Natural killer cell (primary cell): ENCODE data around the gene SLC43A3. TPM values are rescaled to one million over a fixed set of nuclear protein-coding genes. Genes with fewer than 3 reads are reported as not detected.

Experiments used
- ATAC-seq, 3 donors: fragments of 150-1000 bp in 2 of 3; fragments of 200-7000 bp in 1 of 3; cut with Tn5 transposase; 1 replicate in 1 of 3; 2 replicates in 2 of 3; pipeline ENCODE4 v1.10.0; 2021; ENCODE audit warnings: mild to moderate bottlenecking in 2 of 3, moderate library complexity in 2 of 3
- DNase-seq, 2 donors: peaks; one replicate each; pipeline versions ENCODE4 v3.0.0 to v3.0.0-alpha.2; 2013 to 2021; ENCODE audit warnings: mixed read lengths in 1 of 2
- H3K27ac ChIP-seq: one replicate; pipeline ENCODE4 v1.5.1; 2013; ENCODE audit warnings: mild to moderate bottlenecking, low read length
- H3K27me3 ChIP-seq: one replicate; pipeline ENCODE4 v1.6.1; 2013; ENCODE audit warnings: low read length; ENCODE audit not compliant: control insufficient read depth, insufficient read depth
- H3K36me3 ChIP-seq: one replicate; pipeline ENCODE4 v1.6.1; 2013; ENCODE audit warnings: low read length; ENCODE audit not compliant: control insufficient read depth, insufficient read depth
- H3K4me1 ChIP-seq: one replicate; pipeline ENCODE4 v1.6.1; 2013; ENCODE audit warnings: low read length; ENCODE audit not compliant: control insufficient read depth, insufficient read depth
- H3K4me3 ChIP-seq: one replicate; pipeline ENCODE4 v1.5.1; 2013; ENCODE audit warnings: low read length
- H3K9me3 ChIP-seq: one replicate; pipeline ENCODE4 v1.6.1; 2013; ENCODE audit warnings: low read length; ENCODE audit not compliant: control insufficient read depth, insufficient read depth
- H3K27ac Mint-ChIP-seq, 2 donors: one replicate each; pipeline ENCODE4 v1.8.0; 2022; ENCODE audit warnings: mild to moderate bottlenecking in 2 of 2, mixed read lengths in 2 of 2, moderate library complexity in 1 of 2
- H3K27me3 Mint-ChIP-seq, 2 donors: one replicate each; pipeline ENCODE4 v1.8.0; 2022; ENCODE audit warnings: low read depth in 2 of 2, mixed read lengths in 2 of 2
- H3K36me3 Mint-ChIP-seq: one replicate; pipeline ENCODE4 v1.8.0; 2022; ENCODE audit warnings: mixed read lengths
- H3K4me1 Mint-ChIP-seq, 2 donors: one replicate each; pipeline ENCODE4 v1.8.0; 2022; ENCODE audit warnings: mixed read lengths in 2 of 2
- H3K4me3 Mint-ChIP-seq: one replicate; pipeline ENCODE4 v1.8.0; 2022; ENCODE audit warnings: mild to moderate bottlenecking, moderate library complexity, mixed read lengths
- H3K9me3 Mint-ChIP-seq, 2 donors: one replicate each; pipeline ENCODE4 v1.8.0; 2022; ENCODE audit warnings: mixed read lengths in 2 of 2
- WGBS: methylation state at CpG from one replicate; pipeline ENCODE4 v1.1.7; 2013; ENCODE audit warnings: missing lambda C conversion rate; ENCODE audit not compliant: insufficient coverage; 5-methylcytosine and 5-hydroxymethylcytosine counted together
- intact Hi-C: fragments of 100-400 bp; cut with micrococcal nuclease; formaldehyde crosslinking; loops from one replicate; pipeline ENCODE4 v1.14.2; 2022
- total RNA-seq, 4 donors: library from RNA; stranded (reverse); fragments of 120-200 nt in 1 of 4; gene quantifications; one replicate each; pipeline versions ENCODE4 v1.2.3 to v1.2.4, GENCODE V29; 2013 to 2022
- TF ChIP-seq, protein P1 (sequence below): fragments of 200-600 bp; IDR thresholded peaks from one replicate; pipeline ENCODE4 v1.8.0; 2022; ENCODE audit warnings: antibody characterized with exemption

The SLC43A3 gene
- total RNA-seq, 3 donors from 2014 or later (not counting 1 experiment from before 2014, with no cell fraction given), result 17.0 to 22.2 (median 20.7) TPM

DNA sequence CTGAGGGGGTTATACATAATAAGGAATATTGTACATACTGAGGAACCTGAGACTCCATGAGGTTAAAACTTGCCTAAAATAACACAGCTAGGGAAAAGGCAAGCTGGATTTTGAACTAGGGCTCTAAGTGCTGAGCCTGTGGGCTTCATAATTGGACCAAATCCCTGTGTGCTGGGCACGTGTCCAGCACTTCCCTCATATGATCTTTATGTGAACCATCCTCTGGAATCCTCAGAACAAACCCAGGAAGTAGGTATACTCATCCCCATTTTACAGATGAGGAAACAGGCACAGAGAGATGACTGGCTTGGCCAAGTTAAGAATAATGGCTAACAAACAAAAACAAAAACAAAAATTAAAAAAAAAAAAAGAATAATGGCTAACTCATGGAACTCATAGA is 48.3 kb upstream of the SLC43A3 start:
- intact Hi-C loops, result no loop called here
- H3K4me1 Mint-ChIP-seq, result peaks cover 27 to 52% of the 10 kb centered on the region in 2 donors

DNA sequence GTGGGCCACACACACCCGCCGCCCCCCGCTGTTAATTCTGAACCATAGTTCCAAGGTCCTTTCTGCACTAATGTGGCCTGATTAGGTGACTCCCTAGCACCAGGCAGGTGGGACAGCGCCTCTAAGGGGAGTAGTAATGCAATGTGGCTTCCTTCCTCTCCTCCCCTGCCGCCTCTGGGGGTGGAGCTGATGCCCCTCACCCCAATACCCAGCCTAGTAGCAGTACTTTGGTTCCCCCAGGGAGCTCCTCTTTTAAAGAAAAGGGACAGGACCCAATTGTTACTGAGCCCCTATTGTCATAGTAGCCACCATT is 47.8 kb upstream of the SLC43A3 start:
- DNase-seq (no peak), ATAC-seq (no peak)
- H3K4me3 ChIP-seq, result no peak overlapping the region
- no peaks in the 10 kb centered on the region for H3K27me3 Mint-ChIP-seq
- no peak overlapping the region for H3K27ac ChIP-seq
- H3K27ac Mint-ChIP-seq, result peak overlapping the region in 1 of 2 donors; percentile 90
- H3K4me1 Mint-ChIP-seq, result peaks cover 24 to 48% of the 10 kb centered on the region in 2 donors
- intact Hi-C loops, result no loop called here
- H3K9me3 ChIP-seq, result no peaks in the 10 kb centered on the region
- H3K9me3 Mint-ChIP-seq, result no peaks in the 10 kb centered on the region
- H3K36me3 Mint-ChIP-seq, result no peaks in the 10 kb centered on the region
- TF ChIP-seq, protein P1, sequence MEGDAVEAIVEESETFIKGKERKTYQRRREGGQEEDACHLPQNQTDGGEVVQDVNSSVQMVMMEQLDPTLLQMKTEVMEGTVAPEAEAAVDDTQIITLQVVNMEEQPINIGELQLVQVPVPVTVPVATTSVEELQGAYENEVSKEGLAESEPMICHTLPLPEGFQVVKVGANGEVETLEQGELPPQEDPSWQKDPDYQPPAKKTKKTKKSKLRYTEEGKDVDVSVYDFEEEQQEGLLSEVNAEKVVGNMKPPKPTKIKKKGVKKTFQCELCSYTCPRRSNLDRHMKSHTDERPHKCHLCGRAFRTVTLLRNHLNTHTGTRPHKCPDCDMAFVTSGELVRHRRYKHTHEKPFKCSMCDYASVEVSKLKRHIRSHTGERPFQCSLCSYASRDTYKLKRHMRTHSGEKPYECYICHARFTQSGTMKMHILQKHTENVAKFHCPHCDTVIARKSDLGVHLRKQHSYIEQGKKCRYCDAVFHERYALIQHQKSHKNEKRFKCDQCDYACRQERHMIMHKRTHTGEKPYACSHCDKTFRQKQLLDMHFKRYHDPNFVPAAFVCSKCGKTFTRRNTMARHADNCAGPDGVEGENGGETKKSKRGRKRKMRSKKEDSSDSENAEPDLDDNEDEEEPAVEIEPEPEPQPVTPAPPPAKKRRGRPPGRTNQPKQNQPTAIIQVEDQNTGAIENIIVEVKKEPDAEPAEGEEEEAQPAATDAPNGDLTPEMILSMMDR, result no peak
- no peaks in the 10 kb centered on the region for H3K27me3 ChIP-seq
- peaks cover 36% of the 10 kb centered on the region for H3K4me1 ChIP-seq
- WGBS, result 62% methylated on average over 4 of the region's 5 CpGs
- no peaks in the 10 kb centered on the region for H3K36me3 ChIP-seq
- H3K4me3 Mint-ChIP-seq, result peak overlapping the region; percentile 45

More for the DNA sequence above, 48.3 kb upstream of the SLC43A3 start:
- no peak overlapping the region for H3K4me3 ChIP-seq
- no peaks in the 10 kb centered on the region for H3K9me3 ChIP-seq
- peaks cover 36% of the 10 kb centered on the region for H3K4me1 ChIP-seq
- Mint-ChIP-seq H3K36me3 (no peaks in the 10 kb centered on the region), H3K9me3 (no peaks in the 10 kb centered on the region), H3K27ac (peak overlapping the region in 1 of 2 donors; percentile 90), H3K4me3 (peak overlapping the region; percentile 85), H3K27me3 (peaks cover 2 to 3% of the 10 kb centered on the region in 2 donors)
- TF ChIP-seq, protein P1, result no peak
- H3K36me3 ChIP-seq, result no peaks in the 10 kb centered on the region
- WGBS, result 67% methylated on average over 1 of the region's 1 CpG
- DNase-seq (no peak), ATAC-seq (no peak)
- no peak overlapping the region for H3K27ac ChIP-seq
- no peaks in the 10 kb centered on the region for H3K27me3 ChIP-seq

DNA sequence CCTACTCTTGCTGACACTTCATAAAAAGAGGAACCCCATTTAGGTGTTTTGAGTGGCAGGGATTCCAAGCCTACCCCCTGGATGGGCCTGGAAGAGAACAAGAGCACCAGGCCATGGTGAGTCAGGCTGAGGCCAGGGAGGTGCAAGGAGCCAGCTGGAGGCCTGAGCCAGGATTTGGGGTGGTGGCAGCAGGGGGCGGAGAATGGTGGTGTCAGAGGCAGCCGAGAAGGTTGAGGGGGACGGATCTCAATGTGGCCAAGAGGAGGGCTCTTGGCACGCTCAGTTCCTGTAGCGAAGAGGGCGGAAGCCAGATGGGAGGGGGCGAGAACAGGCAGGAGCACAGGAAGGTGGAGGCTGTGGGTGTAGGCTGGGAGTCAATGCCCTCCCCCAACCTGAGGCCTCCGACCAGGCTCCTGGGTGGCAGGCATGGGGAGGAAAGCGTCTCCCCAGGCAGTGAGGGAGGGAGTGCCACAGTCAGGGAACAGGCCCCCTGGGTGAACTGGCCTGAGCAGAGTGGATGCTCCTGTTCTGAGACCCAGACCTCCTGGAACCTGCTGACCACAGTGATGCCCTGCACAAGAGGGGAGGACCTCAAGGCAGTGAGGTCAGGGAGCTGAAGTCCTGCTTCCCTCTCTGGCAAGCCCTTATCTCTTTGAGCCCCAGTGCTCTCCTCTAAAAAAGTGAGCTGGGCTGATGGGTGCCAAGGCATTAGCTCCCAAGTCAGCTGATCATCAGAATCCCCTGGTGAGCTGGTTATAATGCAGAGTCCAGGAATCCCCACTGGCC is 47.3 kb upstream of the SLC43A3 start:
- H3K4me1 Mint-ChIP-seq, result peaks cover 24 to 44% of the 10 kb centered on the region in 2 donors
- intact Hi-C loops, result no loop called here
- Histone ChIP-seq H3K4me3 (no peak overlapping the region), H3K27me3 (no peaks in the 10 kb centered on the region), H3K36me3 (no peaks in the 10 kb centered on the region), H3K4me1 (peaks cover 36% of the 10 kb centered on the region), H3K27ac (peak overlapping the region; percentile 37), H3K9me3 (no peaks in the 10 kb centered on the region)
- 22% methylated on average over 9 of the region's 9 CpGs for WGBS
- TF ChIP-seq, protein P1, result no peak
- H3K27ac Mint-ChIP-seq, result peak overlapping the region; percentile 62 to 90
- ATAC-seq (peak; percentile 72 to 78 (median 73)), DNase-seq (peak; percentile 37 to 70)
- H3K36me3 Mint-ChIP-seq, result no peaks in the 10 kb centered on the region
- no peaks in the 10 kb centered on the region for H3K9me3 Mint-ChIP-seq
- H3K27me3 Mint-ChIP-seq, result no peaks in the 10 kb centered on the region
- H3K4me3 Mint-ChIP-seq, result peak overlapping the region; percentile 76
